GM18873 (cell line): ENCODE results near the gene RGS9BP.
"Not testable (repeated sequence)": the region's sequence is repeated elsewhere in the genome, so short reads cannot be mapped to it uniquely, and the experiment has no call there.

Source experiments
- ATAC-seq: cut with Tn5 transposase; IDR thresholded peaks from one replicate; pipeline ENCODE4 v1.9.1; 2021; ENCODE audit warnings: mild to moderate bottlenecking, moderate library complexity, moderate number of reproducible peaks; ENCODE audit not compliant: unreplicated experiment, low FRiP score

RGS9BP gene, protein sequence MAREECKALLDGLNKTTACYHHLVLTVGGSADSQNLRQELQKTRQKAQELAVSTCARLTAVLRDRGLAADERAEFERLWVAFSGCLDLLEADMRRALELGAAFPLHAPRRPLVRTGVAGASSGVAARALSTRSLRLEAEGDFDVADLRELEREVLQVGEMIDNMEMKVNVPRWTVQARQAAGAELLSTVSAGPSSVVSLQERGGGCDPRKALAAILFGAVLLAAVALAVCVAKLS

GRCh38 chr19:32675720-32676185 is at the start of gene RGS9BP:
Gene RGS9BP (plus strand): TSS chr19:32675848. CDS start chr19:32676264, 416 bp downstream.
- no peak for ATAC-seq

DNA sequence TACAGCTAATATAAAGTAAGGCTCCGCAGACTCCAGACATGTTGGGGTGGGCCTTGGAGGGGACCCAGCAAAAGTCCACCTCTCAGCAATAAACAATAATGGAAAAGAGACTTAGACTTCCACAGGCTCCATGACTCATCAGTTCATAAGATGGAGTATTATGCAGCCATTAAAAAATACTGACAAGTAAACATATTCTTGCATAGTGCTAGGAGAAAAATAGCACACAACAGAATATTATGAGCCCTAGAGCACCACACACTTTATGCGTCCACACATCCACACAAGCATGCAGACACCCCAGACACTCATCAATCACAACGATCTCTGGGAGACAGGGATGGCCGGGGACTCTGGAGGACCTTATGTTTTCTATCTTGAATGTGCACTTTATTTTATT is 48.7 kb upstream of the RGS9BP start:
- no peak for ATAC-seq

DNA sequence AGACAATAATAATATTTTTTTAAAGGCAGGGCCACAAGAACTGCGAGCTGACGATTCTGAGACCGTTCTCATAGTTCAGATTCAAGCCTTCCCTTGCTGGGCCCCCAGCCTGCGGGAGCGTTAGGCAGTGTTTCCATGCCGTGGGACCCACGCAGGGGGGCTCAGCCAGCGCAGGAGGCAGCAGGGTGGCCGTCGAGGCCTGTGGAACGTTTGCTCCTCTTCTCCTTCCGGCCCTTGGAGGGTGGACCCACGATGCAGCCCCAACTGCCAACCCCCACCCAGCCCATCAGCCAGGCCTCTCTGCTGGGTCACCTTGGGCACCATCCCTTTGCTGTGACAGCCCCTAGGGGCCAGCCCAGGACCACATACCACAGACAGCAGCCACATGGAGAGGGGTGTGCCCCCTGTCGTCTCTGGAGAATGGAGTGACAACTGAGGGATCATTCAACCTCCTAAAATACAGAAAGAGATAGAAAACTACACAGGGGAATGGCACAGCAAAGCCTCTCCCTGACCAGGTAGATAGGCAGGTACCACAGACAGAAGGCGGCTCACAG is 47.9 kb upstream of the RGS9BP start:
- ATAC-seq = no peak

DNA sequence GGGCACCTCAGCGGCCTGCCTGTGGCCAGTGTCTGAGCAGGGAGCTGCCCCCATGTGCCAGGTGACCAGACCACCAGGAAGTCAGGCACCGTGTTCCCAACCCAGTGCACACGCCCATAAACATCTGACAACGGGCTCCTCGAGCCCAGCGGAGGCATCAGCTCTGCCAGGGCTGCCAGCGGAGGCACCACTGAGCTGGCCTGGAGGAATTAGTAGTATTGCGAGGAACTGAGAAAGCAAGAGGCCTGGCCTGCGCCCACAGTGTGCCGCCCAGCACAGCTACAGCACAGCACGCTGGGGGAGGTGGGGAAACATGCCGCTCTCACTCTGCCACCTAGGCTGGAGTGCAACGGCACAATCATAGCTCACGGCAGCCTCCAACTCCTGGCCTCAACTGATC is 45.3 kb upstream of the RGS9BP start:
- no peak for ATAC-seq

DNA sequence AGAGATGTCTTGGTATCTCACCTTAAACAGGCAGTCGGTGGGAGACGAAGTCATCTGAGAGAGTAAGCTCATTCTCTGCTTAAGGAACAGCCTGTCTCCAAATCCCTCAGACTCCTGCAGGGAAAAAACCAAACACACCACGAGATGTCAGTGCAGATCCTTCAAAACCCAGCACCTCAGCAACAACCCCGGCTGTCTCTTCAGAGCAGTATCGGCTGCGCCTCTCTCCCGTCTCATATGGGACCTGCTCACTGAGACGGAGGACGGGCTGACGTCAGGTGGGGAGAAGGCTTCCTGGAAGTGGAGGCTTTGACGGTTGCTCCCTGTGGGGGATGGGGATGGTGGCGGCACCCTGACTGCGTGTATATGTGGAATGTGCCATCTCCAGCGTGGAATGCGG is 44.3 kb upstream of the RGS9BP start:
- ATAC-seq = no peak

- ATAC-seq = no peak
Observed at GRCh38 chr19:32637480-32637879, 38.2 kb upstream of the RGS9BP start.

DNA sequence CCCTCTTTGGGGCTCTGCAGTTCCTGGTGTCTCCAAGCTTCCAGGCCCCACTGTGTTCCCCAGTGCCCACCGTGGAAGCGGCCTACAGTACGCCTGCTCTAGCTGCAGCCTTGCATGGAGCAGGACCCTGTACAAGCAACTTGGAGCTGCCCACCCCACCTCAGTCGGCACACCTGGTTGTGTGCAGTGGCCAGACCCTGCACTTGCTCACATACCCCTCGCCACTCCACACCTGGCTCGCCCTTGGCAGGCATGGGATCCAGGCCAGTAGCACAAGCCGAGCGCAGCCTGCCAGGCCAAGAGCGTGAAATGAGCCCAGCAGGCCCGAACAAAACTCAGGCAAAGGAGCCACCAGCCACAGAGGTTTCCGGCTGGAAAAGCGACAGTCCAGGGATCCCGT is 37.0 kb upstream of the RGS9BP start:
- no peak for ATAC-seq

DNA sequence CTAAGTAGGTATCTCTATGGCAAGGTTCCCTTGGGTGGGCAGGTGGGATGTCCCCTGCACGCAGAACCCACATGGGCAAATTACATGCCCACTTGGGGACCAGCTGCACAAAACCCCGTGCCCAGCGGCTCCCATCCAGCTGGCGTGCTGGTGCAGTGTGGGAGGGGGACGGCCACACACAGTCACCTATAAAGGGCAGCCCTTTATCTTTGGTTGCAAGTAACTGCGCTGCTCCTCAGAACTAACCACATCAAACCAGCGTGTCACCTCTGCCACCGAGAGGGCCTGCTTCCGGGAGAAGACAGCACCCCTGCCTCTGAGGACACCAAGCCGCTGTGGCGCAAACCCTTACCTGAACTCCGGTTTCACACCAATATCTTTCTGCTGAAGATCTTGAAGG is 32.9 kb upstream of the RGS9BP start:
- ATAC-seq = no peak

DNA sequence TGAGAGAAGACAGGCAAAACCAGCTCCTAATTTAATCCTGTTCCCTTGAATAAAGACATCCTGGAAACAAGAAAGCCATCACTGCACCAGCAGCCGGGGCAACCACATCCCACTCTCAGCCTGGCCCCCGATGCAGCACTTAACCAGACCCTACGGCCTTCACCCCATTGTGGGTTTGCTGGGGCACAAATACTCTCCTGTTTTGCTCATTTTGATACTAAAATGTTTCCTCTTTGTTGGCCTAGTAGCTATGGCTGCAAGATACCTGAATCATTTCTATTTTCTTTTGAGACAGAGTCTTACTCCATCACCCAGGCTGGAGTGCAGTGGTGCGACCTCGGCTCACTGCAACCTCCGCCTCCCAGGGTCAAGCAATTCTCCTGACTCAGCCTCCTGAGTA is 29.1 kb upstream of the RGS9BP start:
- no peak for ATAC-seq

DNA sequence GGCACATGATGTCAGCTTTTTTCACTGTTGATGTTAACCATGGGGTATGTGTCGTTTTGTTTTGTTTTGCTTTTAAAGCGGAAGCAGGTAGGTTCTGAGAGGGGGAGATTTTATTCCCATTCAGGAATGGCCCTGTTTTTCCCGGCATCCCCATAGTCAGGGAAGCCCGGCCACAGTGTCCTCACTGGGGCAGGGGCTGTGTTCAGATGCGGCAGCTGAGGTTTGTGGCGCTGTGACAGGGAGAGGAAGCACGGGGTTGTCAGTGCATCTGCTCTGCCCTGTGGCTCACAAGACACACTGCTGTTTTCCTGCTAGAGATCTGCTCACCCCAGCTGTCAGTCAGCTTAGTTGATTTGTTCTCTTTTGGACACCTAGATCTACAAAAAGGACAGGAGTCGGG is 28.3 kb upstream of the RGS9BP start:
- ATAC-seq = no peak

DNA sequence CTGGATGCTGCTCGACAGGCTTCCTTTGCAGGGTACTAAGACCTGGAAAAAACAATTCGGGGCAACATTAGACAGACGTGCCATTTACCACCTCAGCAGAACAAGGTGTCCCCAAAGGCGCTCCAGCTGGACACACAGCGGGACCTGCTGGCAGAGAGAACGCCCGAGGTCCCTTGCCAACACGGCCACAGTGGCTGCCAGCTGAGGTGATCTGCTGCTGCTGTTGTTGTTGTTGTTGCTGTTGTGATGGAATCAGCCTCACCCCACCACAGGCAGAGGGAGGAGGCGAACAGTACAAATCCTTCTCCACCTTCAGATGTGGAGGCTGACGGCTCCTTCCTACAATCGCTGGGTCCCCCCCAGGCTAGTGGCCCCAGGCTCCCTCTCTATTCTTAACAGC is 25.9 kb upstream of the RGS9BP start:
- ATAC-seq = no peak

DNA sequence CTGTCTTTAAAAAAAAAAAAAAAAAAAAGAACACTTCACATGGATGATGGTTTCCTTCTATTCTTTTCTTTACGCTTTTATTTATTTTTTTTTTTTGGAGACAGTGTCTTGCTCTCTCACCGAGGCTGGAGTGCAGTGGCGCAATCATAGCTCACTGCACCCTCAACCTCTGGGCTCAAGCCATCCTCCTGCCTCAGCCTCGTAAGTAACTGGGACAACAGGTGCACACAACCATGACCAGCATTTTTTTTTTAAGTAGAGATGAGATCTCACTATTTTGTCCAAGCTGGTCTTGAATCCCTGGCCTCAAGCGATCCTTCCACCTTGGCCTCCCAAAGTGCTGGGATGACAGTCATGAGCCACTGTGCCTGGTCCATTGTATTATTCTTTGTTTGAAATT is 25.0 kb upstream of the RGS9BP start:
- no peak for ATAC-seq

GRCh38 chr19:32651729-32652140 is 23.9 kb upstream of the RGS9BP start:
- no peak for ATAC-seq

- not testable (repeated sequence) for ATAC-seq
Observed at GRCh38 chr19:32652331-32652730, 23.3 kb upstream of the RGS9BP start.

DNA sequence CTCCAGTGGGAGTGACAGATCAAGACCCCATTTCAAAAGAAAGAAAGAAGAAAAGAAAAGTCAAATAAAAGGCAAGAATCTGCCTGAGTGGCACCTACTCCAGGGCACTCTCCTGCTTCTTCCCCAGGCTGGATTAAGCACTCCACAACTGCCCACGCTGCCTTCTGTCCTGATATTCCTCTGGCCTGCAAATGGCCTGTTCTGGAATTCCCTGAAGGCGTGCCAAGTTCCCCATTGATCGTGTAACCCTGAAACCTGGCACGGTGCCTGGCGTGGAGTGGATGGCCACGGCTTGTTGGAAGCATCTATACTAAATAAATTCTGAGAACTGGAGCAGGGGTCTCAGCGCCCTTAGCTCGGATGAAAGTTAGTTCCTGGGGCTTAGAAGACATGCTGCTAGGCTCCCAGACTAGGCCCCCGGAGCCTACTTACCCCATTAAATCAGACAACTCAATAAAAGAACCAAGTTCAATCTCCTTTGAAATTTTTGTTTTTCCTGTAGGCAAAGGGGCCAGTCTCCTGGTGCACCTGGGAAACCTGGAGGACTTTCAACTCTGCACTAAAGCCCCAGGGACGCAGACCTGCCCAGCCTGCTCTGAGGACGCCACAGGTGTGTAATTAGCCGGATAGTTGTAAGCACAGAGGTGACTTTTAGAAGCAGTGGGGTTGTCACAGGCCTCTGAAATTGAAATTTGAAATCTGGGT is 22.6 kb upstream of the RGS9BP start:
- ATAC-seq = no peak

DNA sequence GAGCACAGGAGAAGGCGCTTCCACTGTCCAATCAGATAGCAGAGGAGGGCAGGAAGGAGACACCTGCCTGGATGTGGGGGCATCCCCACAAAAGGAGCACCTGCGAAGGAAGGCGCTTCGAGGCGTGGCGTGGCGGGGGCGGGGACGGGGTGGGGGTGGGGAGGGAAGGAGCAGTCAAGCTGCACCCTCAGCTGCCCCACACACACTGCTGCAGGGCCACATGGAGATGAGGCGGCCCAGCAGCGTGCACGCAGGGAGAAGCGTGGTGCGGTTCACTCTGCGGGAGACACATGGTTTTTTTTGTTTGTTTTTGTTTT is 22.1 kb upstream of the RGS9BP start:
- ATAC-seq = no peak

DNA sequence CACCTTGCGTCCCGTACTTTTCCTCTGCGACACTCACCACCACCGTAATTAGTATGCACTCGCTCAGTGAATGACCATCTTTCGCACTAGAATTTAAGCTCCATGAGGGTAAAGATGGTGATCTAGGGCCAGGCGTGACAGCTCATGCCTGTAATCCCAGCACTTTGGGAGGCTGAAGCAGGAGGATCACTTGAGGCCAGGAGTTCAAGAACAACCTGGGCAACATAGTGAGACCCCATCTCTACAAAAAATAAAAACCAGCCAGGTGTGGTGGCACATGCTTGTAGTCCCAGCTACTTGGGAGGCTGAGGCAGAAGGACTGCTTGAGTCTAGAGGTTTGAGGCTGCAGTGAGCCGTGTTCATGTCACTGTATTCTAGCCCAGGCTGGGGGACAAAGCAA is 19.3 kb upstream of the RGS9BP start:
- not testable (repeated sequence) for ATAC-seq

GRCh38 chr19:32658075-32658474 is 17.6 kb upstream of the RGS9BP start:
- no peak for ATAC-seq

DNA sequence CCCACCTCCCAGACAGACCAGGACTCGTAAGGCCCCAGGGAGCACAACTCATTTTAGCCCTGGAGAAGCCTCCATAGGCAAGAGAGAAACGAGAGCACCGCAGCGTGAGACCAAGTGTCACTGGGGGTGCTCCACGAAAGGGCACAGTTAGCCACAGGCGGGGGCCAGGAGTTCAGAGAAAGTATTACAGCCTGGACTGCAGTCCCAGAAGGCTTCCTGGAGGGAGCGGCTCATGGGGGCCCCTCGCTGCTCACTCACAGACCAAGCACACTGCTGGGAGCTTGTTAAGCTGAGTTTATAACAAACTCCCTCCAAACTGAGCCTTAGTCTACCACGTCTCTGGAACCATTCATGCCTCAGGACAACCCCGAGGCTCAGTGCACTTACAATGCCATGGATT is 17.1 kb upstream of the RGS9BP start:
- ATAC-seq = no peak

DNA sequence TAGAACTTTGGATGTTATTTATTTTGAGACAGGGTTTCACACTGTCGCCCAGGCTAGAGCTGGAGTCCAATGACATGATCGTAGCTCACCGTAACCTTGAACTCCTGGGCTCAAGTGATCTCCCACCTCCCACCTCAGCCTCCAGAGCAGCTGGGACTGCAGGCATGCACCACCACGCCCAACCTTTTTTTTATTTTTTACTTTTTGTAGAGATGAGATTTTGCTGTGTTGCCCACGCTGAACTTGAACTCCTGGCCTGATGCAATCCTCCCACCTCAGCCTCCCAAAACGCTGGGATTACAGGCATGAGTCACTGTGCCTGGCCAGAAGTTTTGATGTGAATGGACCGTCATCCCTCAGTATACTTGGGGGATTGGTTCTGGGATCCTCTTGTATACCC is 14.3 kb upstream of the RGS9BP start:
- no peak for ATAC-seq

DNA sequence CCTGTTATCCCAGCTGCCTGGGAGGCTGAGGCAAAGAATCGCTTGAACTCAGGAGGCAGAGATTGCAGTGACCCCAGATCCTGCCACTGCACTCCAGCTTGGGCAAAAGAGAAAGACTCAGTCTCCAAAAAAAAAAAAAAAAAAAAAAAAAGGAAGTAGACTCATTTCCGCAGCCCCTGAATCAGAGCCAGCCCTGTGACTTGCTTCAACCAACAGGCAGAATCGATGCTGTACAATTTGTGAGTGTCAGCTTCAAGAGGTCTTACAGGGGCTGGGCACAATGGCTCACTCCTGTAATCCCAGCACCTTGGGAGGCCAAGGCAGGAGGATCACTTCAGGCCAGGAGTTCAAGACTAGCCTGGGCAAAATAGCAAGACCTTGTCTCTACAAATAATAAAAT is 13.5 kb upstream of the RGS9BP start:
- ATAC-seq = no peak

DNA sequence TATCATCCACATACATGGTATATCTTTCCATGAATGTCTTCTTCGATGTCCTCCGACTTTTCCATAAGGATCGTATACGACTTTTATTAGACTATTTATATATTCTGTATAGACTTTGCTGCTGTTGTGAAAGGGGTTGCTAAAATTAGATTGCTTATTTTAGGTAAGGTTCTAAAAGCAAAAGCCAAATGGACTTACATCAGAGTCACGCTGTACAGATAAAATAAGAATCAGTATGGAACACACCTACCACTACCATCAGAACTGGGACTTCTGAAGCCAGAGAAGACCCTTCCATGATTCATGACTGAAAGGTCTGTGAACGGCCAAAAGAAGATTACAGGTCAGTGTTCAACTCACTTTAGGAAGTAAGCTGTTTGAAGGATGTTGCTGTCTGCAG is 9.6 kb upstream of the RGS9BP start:
- no peak for ATAC-seq
